ENCODE measurements around the gene HPS4.

DNA sequence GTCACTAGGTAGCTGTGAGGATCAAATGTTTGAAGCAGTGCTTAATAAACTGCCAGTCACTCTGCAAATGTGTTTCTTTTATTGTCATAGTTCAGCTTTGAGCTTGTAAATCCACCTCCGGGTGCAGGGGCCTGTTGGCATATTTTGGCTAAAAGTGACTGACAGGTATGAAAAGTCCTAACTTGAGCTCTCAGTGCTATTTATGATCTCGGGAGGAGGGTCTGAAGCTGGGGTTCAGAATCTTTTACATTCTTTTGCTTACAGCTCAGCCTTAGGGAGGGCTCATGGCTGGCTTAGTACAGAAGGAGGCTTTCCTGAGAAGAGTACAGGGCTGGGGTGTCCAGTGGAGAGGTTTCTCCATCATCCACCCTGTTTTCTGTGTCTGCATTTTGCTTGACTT is 53.0 kb downstream of the HPS4 start:
- no peak for TF ChIP-seq CTCF (conservative IDR thresholded peaks at IDR 0.05; ENCODE audit: low read length)
- TF ChIP-seq EZH2phosphoT487 (IDR thresholded peaks at IDR 0.05; ENCODE audit: borderline replicate concordance, low read depth, low read length): no peak
